GM18858 (cell line): ENCODE results near the gene RPS10.

ENCODE experiments used
- ATAC-seq: cut with Tn5 transposase; IDR thresholded peaks from one replicate; pipeline ENCODE4 v1.9.1; 2021; ENCODE audit not compliant: unreplicated experiment

Gene RPS10

GRCh38 chr6:34425498-34426410, at the start of gene RPS10:
RPS10 (minus strand) TSS chr6:34426069; CDS start chr6:34425221, 848 bp downstream.
- ATAC-seq, result peak; percentile 51

GRCh38 chr6:34475238-34475682, 49.4 kb upstream of the RPS10 start:
- ATAC-seq, result no peak

GRCh38 chr6:34474754-34475153, 48.9 kb upstream of the RPS10 start:
- no peak for ATAC-seq

GRCh38 chr6:34473967-34474366, 48.1 kb upstream of the RPS10 start:
- ATAC-seq, result no peak

- no peak for ATAC-seq
Measured at GRCh38 chr6:34472425-34472824, 46.6 kb upstream of the RPS10 start.

- ATAC-seq, result no peak
Measured at GRCh38 chr6:34469499-34469898, 43.6 kb upstream of the RPS10 start.

- peak; percentile 53 for ATAC-seq
Measured at GRCh38 chr6:34468378-34468892, 42.6 kb upstream of the RPS10 start.

- ATAC-seq, result no peak
Measured at GRCh38 chr6:34466242-34467185, 40.6 kb upstream of the RPS10 start.

- ATAC-seq, result no peak
Measured at GRCh38 chr6:34465531-34466241, 39.8 kb upstream of the RPS10 start, which contains the start of gene PACSIN1. PACSIN1 (plus strand) TSS chr6:34466076; CDS start chr6:34526306, 60,230 bp downstream.

- ATAC-seq, result no peak
Measured at GRCh38 chr6:34463849-34464248, 38.0 kb upstream of the RPS10 start.

- no peak for ATAC-seq
Measured at GRCh38 chr6:34463299-34463698, 37.4 kb upstream of the RPS10 start.

- ATAC-seq, result no peak
Measured at GRCh38 chr6:34462551-34462971, 36.7 kb upstream of the RPS10 start.

- no peak for ATAC-seq
Measured at GRCh38 chr6:34462010-34462409, 36.1 kb upstream of the RPS10 start.

- no peak for ATAC-seq
Measured at GRCh38 chr6:34460796-34461507, 35.1 kb upstream of the RPS10 start.

GRCh38 chr6:34459899-34460593, 34.2 kb upstream of the RPS10 start:
- no peak for ATAC-seq

- ATAC-seq, result no peak
Measured at GRCh38 chr6:34457742-34458735, 32.2 kb upstream of the RPS10 start.

GRCh38 chr6:34457382-34457741, 31.5 kb upstream of the RPS10 start:
- ATAC-seq, result no peak

GRCh38 chr6:34455831-34456230, 30.0 kb upstream of the RPS10 start:
- ATAC-seq, result no peak
